GM19324 (cell line): ENCODE results near the gene PCDHGB5.
"Not testable (repeated sequence)": the region's sequence is repeated elsewhere in the genome, so short reads cannot be mapped to it uniquely, and the experiment has no call there.

ENCODE experiments used
- ATAC-seq: cut with Tn5 transposase; IDR thresholded peaks from one replicate; pipeline ENCODE4 v1.9.1; 2021; ENCODE audit warnings: mild to moderate bottlenecking, moderate library complexity; ENCODE audit not compliant: unreplicated experiment, low FRiP score

PCDHGB5 gene

GRCh38 chr5:141375444-141376155 lies 22.1 kb upstream of the PCDHGB5 start:
- ATAC-seq: not testable (repeated sequence)

- no peak for ATAC-seq
These were observed 15.1 kb upstream of the PCDHGB5 start, which contains the start of gene PCDHGA7 for GRCh38 chr5:141382469-141383294. TSS of gene PCDHGA7 (plus strand) at chr5:141382742. CDS start at chr5:141382900, 158 bp downstream.

GRCh38 chr5:141383345-141383744 lies 14.4 kb upstream of the PCDHGB5 start:
- no peak for ATAC-seq

GRCh38 chr5:141384471-141385267 lies 13.1 kb upstream of the PCDHGB5 start:
- ATAC-seq: no peak

DNA sequence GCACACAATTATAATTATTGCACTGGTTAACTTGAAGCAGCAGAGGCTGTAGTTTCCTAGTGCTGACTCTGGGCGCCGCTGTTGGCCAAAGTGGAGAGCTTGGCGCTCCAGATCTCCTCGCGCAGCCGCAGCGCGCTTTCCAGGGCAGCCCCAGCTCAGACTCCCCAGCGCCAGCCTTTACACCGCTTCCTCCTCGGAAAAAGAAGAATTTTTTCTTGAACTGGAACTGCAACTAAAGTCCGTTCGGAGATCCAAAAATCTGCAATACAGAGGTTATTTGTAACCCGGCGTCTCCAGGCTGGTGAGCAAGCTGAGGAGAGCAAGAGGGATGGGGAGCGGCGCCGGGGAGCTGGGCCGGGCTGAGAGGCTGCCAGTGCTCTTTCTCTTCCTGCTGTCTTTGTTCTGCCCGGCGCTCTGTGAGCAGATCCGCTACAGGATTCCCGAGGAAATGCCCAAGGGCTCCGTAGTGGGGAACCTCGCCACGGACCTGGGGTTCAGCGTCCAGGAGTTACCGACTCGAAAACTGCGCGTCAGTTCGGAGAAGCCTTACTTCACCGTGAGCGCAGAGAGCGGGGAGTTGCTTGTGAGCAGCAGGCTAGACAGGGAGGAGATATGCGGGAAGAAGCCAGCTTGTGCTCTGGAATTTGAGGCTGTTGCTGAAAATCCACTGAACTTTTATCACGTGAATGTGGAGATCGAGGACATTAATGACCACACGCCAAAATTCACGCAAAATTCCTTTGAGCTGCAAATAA lies 10.0 kb upstream of the PCDHGB5 start, which contains the start of gene PCDHGB4:
PCDHGB4 (plus strand) TSS at position 142 of the 755 bp plus-strand sequence; CDS start at position 329, 187 bp downstream.
- not testable (repeated sequence) for ATAC-seq

DNA sequence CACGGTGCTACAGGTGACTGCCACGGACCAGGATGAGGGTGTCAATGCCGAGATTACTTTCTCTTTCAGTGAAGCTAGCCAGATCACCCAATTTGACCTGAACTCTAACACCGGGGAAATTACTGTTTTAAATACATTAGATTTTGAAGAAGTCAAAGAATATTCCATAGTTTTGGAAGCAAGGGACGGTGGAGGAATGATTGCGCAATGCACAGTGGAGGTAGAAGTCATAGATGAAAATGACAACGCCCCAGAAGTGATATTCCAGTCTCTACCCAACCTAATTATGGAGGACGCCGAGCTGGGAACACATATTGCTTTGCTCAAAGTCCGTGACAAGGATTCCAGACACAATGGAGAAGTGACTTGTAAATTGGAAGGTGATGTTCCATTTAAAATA lies 9.1 kb upstream of the PCDHGB5 start:
- no peak for ATAC-seq

DNA sequence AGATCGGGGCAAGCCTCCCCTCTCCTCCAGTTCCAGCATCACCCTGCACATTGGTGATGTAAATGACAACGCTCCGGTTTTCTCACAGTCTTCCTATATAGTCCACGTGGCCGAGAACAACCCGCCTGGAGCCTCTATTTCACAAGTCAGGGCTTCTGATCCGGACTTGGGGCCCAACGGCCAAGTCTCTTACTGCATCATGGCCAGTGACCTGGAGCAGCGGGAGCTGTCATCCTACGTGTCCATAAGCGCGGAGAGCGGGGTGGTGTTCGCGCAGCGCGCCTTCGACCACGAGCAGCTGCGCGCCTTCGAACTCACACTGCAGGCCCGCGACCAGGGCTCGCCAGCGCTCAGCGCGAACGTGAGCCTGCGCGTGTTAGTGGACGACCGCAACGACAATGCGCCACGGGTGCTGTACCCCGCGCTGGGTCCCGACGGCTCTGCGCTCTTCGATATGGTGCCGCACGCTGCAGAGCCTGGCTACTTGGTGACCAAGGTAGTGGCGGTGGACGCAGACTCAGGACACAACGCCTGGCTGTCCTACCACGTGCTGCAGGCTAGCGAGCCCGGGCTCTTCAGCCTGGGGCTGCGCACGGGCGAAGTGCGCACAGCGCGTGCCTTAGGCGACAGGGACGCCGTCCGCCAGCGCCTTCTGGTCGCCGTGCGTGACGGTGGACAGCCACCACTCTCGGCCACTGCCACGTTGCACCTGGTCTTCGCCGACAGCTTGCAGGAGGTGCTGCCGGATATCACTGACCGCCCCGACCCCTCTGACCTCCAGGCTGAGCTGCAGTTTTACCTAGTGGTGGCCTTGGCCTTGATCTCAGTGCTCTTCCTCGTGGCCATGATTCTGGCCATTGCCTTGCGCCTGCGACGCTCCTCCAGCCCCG lies 8.3 kb upstream of the PCDHGB5 start:
- no peak for ATAC-seq

DNA sequence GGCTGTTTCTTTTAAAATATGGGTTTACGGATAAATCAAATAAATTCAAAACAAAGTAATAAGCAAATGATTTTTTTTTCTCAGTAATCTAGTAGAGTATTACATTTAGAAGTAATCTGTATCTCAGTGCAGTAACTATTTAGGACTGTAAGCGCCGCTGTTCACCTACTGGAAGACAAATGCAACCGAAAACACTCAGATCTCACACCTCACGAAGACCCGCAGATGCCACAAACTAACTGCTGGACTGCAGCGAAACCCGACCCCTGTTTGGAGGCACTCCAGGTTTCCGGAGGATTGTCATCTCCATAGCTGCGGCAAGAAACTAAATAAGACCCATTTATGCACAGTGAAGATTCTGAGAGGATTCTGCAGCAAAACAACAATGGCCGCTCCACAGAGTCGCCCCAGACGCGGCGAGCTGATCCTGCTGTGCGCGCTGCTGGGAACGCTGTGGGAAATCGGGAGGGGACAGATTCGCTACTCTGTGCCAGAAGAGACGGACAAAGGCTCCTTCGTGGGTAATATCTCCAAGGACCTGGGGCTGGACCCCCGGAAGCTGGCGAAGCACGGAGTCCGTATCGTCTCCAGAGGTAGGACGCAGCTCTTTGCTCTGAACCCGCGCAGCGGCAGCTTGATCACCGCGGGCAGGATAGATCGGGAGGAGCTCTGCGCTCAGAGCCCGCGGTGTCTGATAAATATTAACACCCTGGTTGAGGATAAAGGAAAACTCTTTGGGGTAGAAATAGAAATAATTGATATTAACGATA lies 5.1 kb upstream of the PCDHGB5 start, which contains the start of gene PCDHGA8:
PCDHGA8 (plus strand) TSS at position 205 of the 770 bp plus-strand sequence; CDS start at position 386, 181 bp downstream.
- ATAC-seq: no peak

DNA sequence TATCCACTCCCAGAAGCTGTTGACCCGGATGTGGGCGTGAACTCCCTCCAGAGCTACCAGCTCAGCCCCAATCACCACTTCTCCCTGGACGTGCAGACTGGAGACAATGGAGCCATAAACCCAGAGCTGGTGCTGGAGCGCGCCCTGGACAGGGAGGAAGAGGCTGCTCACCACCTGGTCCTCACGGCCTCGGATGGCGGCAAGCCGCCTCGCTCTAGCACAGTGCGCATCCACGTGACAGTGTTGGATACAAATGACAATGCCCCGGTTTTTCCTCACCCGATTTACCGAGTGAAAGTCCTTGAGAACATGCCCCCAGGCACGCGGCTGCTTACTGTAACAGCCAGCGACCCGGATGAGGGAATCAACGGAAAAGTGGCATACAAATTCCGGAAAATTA lies 4.5 kb upstream of the PCDHGB5 start:
- no peak for ATAC-seq

DNA sequence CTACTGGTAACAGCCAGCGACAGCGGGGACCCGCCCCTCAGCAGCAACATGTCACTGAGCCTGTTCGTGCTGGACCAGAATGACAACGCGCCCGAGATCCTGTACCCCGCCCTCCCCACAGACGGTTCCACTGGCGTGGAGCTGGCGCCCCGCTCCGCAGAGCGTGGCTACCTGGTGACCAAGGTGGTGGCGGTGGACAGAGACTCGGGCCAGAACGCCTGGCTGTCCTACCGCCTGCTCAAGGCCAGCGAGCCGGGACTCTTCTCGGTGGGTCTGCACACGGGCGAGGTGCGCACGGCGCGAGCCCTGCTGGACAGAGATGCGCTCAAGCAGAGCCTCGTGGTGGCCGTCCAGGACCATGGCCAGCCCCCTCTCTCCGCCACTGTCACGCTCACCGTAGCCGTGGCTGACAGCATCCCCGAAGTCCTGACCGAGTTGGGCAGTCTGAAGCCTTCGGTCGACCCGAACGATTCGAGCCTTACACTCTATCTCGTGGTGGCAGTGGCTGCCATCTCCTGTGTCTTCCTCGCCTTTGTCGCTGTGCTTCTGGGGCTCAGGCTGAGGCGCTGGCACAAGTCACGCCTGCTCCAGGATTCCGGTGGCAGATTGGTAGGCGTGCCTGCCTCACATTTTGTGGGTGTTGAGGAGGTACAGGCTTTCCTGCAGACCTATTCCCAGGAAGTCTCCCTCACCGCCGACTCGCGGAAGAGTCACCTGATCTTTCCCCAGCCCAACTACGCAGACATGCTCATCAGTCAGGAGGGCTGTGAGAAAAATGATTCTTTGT lies 3.2 kb upstream of the PCDHGB5 start:
- not testable (repeated sequence) for ATAC-seq

DNA sequence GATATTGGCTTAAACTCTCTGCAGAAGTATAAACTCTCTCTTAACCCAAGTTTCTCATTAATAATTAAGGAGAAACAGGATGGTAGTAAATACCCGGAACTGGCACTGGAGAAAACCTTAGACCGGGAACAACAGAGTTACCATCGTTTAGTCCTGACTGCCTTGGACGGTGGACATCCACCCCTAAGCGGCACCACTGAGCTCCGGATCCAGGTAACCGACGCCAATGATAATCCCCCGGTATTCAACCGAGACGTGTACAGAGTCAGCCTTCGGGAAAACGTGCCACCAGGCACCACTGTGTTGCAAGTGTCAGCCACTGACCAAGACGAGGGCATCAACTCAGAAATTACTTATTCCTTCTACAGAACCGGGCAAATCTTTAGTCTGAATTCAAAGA lies 861 bp downstream of the PCDHGB5 start:
- ATAC-seq: no peak

DNA sequence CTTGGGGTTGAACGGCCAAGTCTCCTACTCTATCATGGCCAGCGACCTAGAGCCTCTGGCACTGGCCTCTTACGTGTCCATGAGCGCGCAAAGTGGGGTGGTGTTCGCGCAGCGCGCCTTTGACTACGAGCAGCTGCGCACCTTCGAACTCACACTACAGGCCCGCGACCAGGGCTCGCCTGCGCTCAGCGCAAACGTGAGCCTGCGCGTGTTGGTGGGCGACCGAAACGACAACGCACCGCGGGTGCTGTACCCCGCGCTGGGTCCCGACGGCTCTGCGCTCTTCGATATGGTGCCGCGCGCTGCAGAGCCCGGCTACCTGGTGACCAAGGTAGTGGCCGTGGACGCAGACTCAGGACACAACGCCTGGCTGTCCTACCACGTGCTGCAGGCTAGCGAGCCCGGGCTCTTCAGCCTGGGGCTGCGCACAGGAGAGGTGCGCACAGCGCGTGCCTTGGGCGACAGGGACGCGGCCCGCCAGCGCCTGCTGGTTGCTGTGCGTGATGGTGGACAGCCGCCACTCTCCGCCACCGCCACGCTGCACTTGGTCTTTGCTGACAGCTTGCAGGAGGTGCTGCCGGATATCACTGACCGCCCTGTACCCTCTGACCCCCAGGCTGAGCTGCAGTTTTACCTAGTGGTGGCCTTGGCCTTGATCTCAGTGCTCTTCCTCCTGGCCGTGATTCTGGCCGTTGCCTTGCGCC lies 2.0 kb downstream of the PCDHGB5 start:
- ATAC-seq: no peak

GRCh38 chr5:141402553-141403243 lies 5.0 kb downstream of the PCDHGB5 start, which contains the start of gene PCDHGA9:
TSS of gene PCDHGA9 (plus strand) at chr5:141402778. CDS start at chr5:141402953, 175 bp downstream.
- ATAC-seq: no peak

GRCh38 chr5:141403387-141403786 lies 5.6 kb downstream of the PCDHGB5 start:
- ATAC-seq: no peak

DNA sequence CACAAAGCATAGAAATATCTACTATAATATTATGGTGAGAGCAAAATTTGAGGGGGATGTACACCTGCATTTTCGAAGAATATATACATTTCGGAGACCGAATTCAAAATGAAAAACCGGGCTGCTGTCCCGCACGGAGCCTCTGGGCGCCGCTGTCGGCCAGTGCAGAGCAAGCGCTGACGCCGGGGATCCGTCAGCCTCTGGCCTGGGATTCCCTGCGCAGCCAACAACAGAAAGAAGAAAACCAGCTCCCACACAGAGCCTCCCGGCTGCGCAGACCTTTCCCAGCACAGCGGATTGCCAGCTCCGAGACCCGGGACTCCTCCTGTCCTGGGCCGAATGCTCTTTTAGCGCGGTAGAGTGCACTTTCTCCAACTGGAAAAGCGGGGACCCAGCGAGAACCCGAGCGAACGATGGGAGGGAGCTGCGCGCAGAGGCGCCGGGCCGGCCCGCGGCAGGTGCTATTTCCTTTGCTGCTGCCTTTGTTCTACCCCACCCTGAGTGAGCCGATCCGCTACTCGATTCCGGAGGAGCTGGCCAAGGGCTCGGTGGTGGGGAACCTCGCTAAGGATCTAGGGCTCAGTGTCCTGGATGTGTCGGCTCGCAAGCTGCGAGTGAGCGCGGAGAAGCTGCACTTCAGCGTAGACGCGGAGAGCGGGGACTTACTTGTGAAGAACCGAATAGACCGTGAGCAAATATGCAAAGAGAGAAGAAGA lies 10.2 kb downstream of the PCDHGB5 start, which contains the start of gene PCDHGB6:
PCDHGB6 (plus strand) TSS at position 232 of the 716 bp plus-strand sequence; CDS start at position 414, 182 bp downstream.
- ATAC-seq: not testable (repeated sequence)
